GM18519 (cell line): ENCODE data around the gene DAB1.
"Not testable (repeated sequence)": the region's sequence is repeated elsewhere in the genome, so short reads cannot be mapped to it uniquely, and the experiment has no call there.

Source experiments
- ATAC-seq: cut with Tn5 transposase; IDR thresholded peaks from one replicate; pipeline ENCODE4 v1.9.1; 2021; ENCODE audit warnings: mild to moderate bottlenecking, moderate library complexity; ENCODE audit not compliant: unreplicated experiment, low FRiP score

DAB1 gene

GRCh38 chr1:57094749-57095148, 329.1 kb downstream of the DAB1 start:
- no peak for ATAC-seq

DNA sequence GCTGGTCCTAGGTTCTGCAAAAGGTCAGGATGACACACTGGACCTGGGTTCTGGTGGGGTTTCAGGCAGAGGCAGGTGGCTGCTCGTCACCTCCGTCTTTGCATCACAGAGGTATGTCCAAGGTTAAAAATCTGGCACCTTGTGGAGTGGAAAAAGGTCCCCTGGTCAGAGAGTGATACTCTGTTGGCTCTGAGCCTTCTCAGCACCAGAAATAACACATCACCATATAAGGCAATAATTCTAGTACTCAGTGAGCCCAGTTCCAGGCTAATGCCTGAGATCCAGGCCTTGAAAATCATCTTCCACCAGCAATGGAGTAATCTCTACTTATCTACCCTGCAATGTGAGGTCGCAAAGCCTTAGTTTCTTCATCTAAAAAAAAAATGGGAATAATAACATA, 330.7 kb downstream of the DAB1 start:
- no peak for ATAC-seq

- ATAC-seq, result no peak
Measured at GRCh38 chr1:57091642-57092041, 332.2 kb downstream of the DAB1 start.

DNA sequence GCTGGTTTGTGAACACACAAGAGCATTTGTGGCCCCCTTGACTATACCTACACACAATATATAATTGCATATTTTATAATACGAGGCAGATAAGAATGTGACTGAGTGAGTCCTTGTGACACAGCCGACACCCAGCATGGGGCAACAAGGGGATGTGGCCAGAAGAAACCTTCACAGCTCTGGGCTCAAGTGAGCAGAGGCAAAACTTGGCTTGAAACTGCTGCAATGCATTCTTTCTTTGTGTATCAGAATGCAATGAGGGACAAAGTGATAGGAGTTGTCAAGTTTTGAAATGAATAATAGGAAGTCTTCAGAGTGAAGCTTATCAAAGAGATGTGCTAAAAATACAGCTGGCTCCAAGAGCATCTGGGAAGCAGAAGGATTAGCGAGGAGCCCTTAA, 334.0 kb downstream of the DAB1 start:
- no peak for ATAC-seq

DNA sequence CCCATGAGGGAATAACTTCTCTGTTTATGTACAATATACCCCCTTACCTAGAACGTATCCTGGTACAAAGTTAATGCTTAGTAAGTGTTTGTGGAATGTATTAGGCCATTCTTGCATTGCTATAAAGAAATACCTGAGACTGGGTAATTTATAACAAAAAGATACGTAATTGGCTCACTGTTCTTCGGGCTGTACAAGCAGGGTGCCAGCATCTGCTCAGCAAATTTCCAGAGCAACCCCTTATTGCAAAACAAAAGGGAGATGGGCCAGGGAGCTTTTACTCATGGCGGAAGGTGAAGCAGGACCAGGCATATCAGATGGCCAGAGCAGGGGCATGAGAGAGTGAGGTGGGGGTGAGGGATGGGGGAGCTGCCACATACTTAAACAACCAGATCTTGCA, 334.6 kb downstream of the DAB1 start:
- no peak for ATAC-seq

DNA sequence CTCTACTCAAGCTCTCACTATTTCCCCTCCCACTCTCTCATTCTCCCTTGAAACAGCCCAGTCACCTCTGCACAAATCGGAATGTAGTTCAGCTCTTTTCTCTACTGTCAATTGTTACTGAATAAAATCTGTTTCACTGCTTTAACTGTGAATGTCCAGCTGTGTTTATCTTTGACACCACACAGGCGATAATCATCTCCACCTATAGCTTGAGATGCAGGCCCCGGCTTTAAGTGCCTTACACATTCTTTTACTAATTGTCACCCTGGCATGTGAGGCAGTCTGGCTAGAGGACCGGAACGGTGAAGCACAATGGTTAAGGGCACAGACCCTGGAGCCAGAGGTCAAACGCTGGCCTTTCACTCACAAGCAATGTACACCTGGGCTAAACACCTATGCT, 335.2 kb downstream of the DAB1 start:
- no peak for ATAC-seq

DNA sequence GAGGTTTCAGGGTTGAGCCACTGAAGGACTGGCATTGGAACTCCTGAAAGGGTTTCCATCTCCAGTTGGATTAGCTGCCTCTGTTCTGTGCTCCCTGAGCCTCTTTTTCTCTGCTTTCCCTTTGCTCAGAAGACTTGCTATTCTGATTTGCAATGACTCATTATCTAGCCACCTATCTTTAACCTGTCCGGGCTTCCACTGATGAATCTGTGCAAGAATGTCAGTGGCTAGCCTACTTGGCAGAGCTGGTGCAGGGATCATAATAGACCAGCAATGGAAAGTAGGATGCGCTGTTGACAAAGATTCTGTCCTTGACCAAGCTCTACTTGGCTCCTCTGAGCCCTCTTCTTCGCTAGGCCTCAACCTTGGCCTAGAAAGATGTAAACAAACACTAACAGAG, 336.2 kb downstream of the DAB1 start:
- ATAC-seq, result not testable (repeated sequence)

GRCh38 chr1:57086154-57086553, 337.7 kb downstream of the DAB1 start:
- ATAC-seq, result no peak

GRCh38 chr1:57084701-57085100, 339.2 kb downstream of the DAB1 start:
- ATAC-seq, result no peak

GRCh38 chr1:57082711-57083439, 341.0 kb downstream of the DAB1 start:
- ATAC-seq, result no peak

- no peak for ATAC-seq
Measured at GRCh38 chr1:57079454-57080157, 344.3 kb downstream of the DAB1 start.

DNA sequence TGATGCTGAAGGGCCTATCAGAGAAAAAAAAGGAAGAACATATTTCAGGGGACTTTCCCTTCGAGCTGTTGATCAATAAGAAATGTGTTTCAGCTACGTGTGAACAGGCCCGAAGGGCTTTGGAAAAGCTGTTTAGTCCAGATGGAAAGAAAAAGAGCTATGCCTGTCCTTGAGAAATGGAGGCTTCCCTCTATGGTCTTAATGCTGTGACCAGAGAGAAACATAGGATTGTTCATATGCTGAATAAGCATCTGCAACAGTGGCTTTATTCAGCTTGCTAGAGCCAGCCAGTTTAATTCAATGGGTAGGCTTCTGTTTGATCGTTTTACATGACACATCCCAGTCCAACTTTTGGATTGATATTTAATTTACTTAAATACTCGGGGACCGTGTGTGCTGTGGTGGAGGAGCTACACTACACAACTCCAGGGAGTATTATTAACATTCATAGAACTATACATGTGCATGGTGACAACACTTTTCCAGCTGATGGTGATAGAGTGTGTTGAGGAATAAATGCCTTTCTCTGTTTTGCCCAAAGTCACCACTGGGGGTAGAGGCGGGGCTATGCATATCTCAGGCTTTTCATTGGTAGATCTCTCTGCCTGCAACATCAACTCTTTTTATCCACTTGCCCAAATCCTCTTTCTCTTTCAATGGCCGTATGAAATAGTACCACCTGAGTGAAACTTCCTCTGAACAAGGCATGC, 351.3 kb downstream of the DAB1 start:
- peak; percentile 59 for ATAC-seq

GRCh38 chr1:57067863-57068262, 356.0 kb downstream of the DAB1 start:
- ATAC-seq, result no peak

DNA sequence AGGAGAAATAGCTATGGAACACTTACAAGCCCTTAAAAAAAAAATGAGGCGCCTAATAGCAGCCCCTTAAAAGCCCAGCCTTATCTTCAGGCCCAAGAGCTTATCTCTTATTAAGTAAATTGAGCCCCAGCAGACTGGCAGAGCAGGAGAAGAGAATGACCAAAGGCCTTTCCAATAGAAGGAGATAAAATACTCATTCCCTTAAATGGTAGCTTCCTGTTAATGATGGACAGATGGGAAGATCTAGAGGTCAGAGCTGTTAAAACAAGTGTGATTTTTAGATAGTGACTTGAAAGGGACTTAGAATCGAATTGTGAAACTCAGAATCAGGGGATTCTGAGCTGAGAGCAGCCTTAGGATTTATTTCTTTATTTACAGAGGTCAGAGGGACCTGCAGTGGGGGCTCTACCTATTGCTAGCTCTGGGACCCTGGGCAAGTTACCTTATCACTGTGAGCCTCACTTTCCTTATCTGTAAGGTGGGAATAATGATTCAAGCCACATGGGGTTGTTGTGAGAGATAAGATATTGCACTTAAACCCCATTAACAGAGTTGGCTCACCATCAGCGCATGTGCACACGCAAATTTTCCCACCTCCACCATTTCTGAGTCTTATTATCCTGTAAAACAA, 356.8 kb downstream of the DAB1 start:
- no peak for ATAC-seq

DNA sequence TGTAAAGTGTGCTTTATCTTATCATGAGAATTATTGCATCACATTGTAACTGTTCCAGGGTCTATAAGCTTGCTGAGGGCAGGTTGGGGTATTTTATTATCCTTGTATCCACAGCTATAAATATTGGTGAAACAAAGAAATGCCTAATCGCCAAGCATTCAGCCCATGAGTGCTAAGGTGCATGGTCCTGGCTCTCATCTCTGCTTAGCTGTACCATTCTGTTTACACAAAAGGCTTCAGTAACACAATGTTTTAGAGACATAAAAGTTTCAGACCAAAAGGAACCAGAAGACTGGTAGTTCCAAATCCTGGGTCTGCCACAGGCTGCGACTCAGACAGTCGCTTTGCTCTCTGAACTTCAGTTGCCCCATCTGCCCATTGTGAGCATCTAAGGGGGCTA, 358.4 kb downstream of the DAB1 start:
- no peak for ATAC-seq

GRCh38 chr1:57064379-57065140, 359.3 kb downstream of the DAB1 start:
- no peak for ATAC-seq

GRCh38 chr1:57063406-57064125, 360.3 kb downstream of the DAB1 start:
- ATAC-seq, result no peak

DNA sequence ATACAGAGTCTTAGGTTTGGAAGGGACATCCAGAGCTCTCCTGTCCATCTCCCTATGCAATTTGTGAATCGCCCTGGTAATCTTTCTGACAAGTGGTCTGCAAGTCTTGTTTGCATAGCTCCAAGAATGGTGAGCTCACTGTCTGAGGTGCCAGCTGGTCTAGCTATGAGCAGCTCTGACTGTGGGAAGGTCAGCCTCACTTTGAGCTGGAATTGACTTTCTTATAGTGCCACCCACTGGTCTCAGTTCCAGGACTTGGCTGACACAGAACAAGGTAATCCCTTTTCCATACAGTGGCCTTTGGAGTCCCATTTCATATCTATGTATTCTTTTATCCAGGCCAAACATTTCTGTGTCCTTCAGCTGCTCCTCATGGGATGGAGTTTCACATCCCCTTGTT, 362.5 kb downstream of the DAB1 start:
- no peak for ATAC-seq

DNA sequence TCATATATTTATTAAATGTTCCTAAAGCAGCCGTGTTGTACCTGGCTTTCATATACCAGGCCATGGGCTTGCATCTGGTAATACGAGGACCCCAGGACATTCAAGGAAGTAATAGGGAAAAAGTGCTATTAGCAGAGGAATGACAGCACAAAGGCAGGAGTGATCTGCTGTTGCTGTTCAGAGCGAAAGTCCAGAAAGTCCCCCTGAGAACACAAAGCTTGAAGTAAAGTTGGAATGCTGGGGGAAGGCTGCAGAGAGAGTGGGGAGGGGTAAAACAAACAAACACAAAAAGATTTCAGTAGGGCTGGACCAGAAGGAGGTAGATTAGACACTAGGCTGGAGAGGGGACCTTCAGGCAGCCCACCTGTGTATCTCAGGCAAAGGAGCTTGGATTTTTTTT, 363.4 kb downstream of the DAB1 start:
- ATAC-seq, result no peak
